ENCODE data around the gene KCNQ1. TPM values are rescaled to one million over a fixed set of nuclear protein-coding genes. Genes with fewer than 3 reads are reported as not detected.

The KCNQ1 gene
- total and polyA plus RNA-seq, 2 donors (not counting 3 experiments of a cell fraction or from before 2014, with no cell fraction given): 0.07 to 0.09 TPM

DNA sequence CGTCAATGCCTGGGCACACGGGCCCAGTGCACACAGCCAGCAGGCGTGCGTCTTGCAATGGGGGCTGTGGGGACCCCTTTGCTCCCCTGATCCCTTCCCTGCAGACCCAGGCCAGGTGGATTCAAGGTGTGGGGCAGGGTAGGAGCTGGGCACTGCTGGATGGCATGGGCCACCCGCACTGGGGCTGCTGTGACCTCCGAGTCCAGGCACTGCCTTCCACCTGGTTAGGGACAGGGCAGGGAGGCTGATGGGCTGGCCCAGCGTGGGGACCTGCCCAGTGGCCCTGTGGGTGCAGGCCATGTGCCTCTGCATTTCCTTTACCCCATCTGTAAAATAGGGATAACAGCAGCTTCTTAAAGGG, 22.9 kb downstream of the KCNQ1 start:
- BruUV-seq (replicated peaks): no TSS peak
- H3K9ac ChIP-seq (replicated peaks; ENCODE audit: extremely low read depth, insufficient read depth, low read length): no peak overlapping the region
- no peaks in the 10 kb centered on the region for H4K20me1 ChIP-seq (replicated peaks; ENCODE audit: control insufficient read depth, extremely low read depth, insufficient read depth, low read length)
- H3K9me1 ChIP-seq (replicated peaks; ENCODE audit: control insufficient read depth, extremely low read depth, insufficient read depth, low read length): no peaks in the 10 kb centered on the region
- dilution Hi-C loops (cut with MboI; ENCODE audit: extremely low pct_ligation_motif_present, low sequenced_read_pairs): no loop called here
- no peak overlapping the region for H2AFZ ChIP-seq (ENCODE audit: low read depth, low read length)
- no peaks in the 10 kb centered on the region for H3K36me3 ChIP-seq (ENCODE audit: control insufficient read depth in 2 of 2, extremely low read depth in 1 of 2, insufficient read depth in 2 of 2, low read length in 2 of 2)
- H3K27me3 ChIP-seq (ENCODE audit: control insufficient read depth in 2 of 2, insufficient read depth in 2 of 2, low read length in 2 of 2): no peaks in the 10 kb centered on the region
- no peak for DNase-seq (ENCODE audit: low read depth, low spot score)
- no peak overlapping the region for H3K27ac ChIP-seq (ENCODE audit: insufficient read depth, low read depth, low read length)
- H3K79me2 ChIP-seq (ENCODE audit: control insufficient read depth, insufficient read depth, low read length): no peaks in the 10 kb centered on the region
- intact Hi-C loops (cut with micrococcal nuclease): no loop called here
- POLR2A ChIA-PET: no interaction called here
- H3K4me2 ChIP-seq (ENCODE audit: insufficient read depth, low read length): no peak overlapping the region
- TF ChIP-seq FOS (IDR thresholded peaks at IDR 0.05; ENCODE audit: borderline replicate concordance, insufficient read depth, low read length) (no peak), EZH2 (IDR thresholded peaks at IDR 0.05; ENCODE audit: borderline replicate concordance, low read depth, low read length, severe bottlenecking) (no peak), GATA2 (IDR thresholded peaks at IDR 0.05; ENCODE audit: insufficient read depth, insufficient read length, low read depth, low read length) (no peak), POLR2A (IDR thresholded peaks at IDR 0.05; ENCODE audit: low read depth, low read length) (no peak), POLR2AphosphoS5 (IDR thresholded peaks at IDR 0.05; ENCODE audit: insufficient read depth, low read depth, low read length) (no peak), JUN (IDR thresholded peaks at IDR 0.05; ENCODE audit: borderline replicate concordance, insufficient read depth, insufficient read length, low read depth) (no peak), MYC (IDR thresholded peaks at IDR 0.05; ENCODE audit: low read depth, low read length) (no peak)
- TF ChIP-seq, protein P1, sequence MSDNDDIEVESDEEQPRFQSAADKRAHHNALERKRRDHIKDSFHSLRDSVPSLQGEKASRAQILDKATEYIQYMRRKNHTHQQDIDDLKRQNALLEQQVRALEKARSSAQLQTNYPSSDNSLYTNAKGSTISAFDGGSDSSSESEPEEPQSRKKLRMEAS (IDR thresholded peaks at IDR 0.05; ENCODE audit: insufficient read depth, insufficient read length): no peak
- TF ChIP-seq, protein P2, sequence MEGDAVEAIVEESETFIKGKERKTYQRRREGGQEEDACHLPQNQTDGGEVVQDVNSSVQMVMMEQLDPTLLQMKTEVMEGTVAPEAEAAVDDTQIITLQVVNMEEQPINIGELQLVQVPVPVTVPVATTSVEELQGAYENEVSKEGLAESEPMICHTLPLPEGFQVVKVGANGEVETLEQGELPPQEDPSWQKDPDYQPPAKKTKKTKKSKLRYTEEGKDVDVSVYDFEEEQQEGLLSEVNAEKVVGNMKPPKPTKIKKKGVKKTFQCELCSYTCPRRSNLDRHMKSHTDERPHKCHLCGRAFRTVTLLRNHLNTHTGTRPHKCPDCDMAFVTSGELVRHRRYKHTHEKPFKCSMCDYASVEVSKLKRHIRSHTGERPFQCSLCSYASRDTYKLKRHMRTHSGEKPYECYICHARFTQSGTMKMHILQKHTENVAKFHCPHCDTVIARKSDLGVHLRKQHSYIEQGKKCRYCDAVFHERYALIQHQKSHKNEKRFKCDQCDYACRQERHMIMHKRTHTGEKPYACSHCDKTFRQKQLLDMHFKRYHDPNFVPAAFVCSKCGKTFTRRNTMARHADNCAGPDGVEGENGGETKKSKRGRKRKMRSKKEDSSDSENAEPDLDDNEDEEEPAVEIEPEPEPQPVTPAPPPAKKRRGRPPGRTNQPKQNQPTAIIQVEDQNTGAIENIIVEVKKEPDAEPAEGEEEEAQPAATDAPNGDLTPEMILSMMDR (IDR thresholded peaks at IDR 0.05; ENCODE audit: extremely low read depth in 1 of 2, insufficient read depth in 1 of 2, low read depth in 1 of 2, low read length in 2 of 2): no peak
- CTCF ChIA-PET: no interaction called here
- FAIRE-seq: no peak
- no peaks in the 10 kb centered on the region for H3K9me3 ChIP-seq (replicated peaks; ENCODE audit: control insufficient read depth, insufficient read depth, low read length)
- no peak overlapping the region for H3K4me3 ChIP-seq (replicated peaks in 1 of 3; ENCODE audit: insufficient read depth in 1 of 3, low read depth in 1 of 3, low read length in 3 of 3)
- H3K4me1 ChIP-seq (ENCODE audit: control insufficient read depth, extremely low read depth, insufficient read depth, low read length): no peaks in the 10 kb centered on the region
